NCI-H460 (cell line): ENCODE data around the gene PLA2G2E. TPM values are rescaled to one million over a fixed set of nuclear protein-coding genes. Genes with fewer than 3 reads are reported as not detected.
"Not testable (repeated sequence)": the region's sequence is repeated elsewhere in the genome, so short reads cannot be mapped to it uniquely, and the experiment has no call there.

Source experiments
- DNase-seq: peaks from one replicate; pipeline ENCODE4 v3.0.0-alpha.2; 2016; ENCODE audit warnings: low read depth; ENCODE audit errors: extremely low read depth
- total RNA-seq: library from RNA; depleted of rRNA; stranded (reverse); fragments of >200 nt; shearing (Covaris generic); gene quantifications from 2 replicates; pipeline ENCODE4 v1.2.3, GENCODE V29; 2014

PLA2G2E gene
- total RNA-seq, 1 experiment from 2014 or later = not detected

GRCh38 chr1:19934336-19934735 is 10.9 kb upstream of the PLA2G2E start:
- DNase-seq = no peak

GRCh38 chr1:19932866-19933265 is 9.4 kb upstream of the PLA2G2E start:
- no peak for DNase-seq

- DNase-seq = not testable (repeated sequence)
Observed at GRCh38 chr1:19927130-19927421, 3.7 kb upstream of the PLA2G2E start.

- DNase-seq = no peak
Observed at GRCh38 chr1:19926296-19927129, 3.1 kb upstream of the PLA2G2E start.

- DNase-seq = no peak
Observed at GRCh38 chr1:19925342-19926070, 2.1 kb upstream of the PLA2G2E start.

GRCh38 chr1:19923953-19924346 is 533 bp upstream of the PLA2G2E start:
- no peak for DNase-seq

GRCh38 chr1:19922015-19922688 is 1.3 kb downstream of the PLA2G2E start:
- no peak for DNase-seq

- DNase-seq = no peak
Observed at GRCh38 chr1:19921310-19921709, 2.1 kb downstream of the PLA2G2E start.

- DNase-seq = no peak
Observed at GRCh38 chr1:19920132-19920710, 3.2 kb downstream of the PLA2G2E start.

- peak; percentile 58 for DNase-seq
Observed at GRCh38 chr1:19918057-19918456, 5.4 kb downstream of the PLA2G2E start.

- no peak for DNase-seq
Observed at GRCh38 chr1:19910650-19911049, 12.8 kb downstream of the PLA2G2E start.

- DNase-seq = no peak
Observed at GRCh38 chr1:19909971-19910370, 13.4 kb downstream of the PLA2G2E start.

- DNase-seq = no peak
Observed at GRCh38 chr1:19909392-19909791, 14.0 kb downstream of the PLA2G2E start.

- DNase-seq = no peak
Observed at GRCh38 chr1:19907456-19907855, 16.0 kb downstream of the PLA2G2E start.

GRCh38 chr1:19903621-19904020 is 19.8 kb downstream of the PLA2G2E start:
- no peak for DNase-seq

GRCh38 chr1:19901653-19902052 is 21.8 kb downstream of the PLA2G2E start:
- DNase-seq = no peak

- DNase-seq = no peak
Observed at GRCh38 chr1:19894218-19894617, 29.2 kb downstream of the PLA2G2E start.

- DNase-seq = no peak
Observed at GRCh38 chr1:19893687-19894086, 29.7 kb downstream of the PLA2G2E start.

- no peak for DNase-seq
Observed at GRCh38 chr1:19892628-19893168, 30.7 kb downstream of the PLA2G2E start.

GRCh38 chr1:19892129-19892528 is 31.3 kb downstream of the PLA2G2E start:
- no peak for DNase-seq

GRCh38 chr1:19889656-19890055 is 33.8 kb downstream of the PLA2G2E start:
- no peak for DNase-seq
